NCI-H2029 (cell line): ENCODE results near the gene FOXK1.

Source experiments
- DNase-seq: peaks from one replicate; lab custom pipeline; 2025; lab: John Stamatoyannopoulos, UW

Gene FOXK1

GRCh38 chr7:4722960-4723630 lies 41.0 kb downstream of the FOXK1 start:
- DNase-seq: no peak

GRCh38 chr7:4724648-4725013 lies 42.5 kb downstream of the FOXK1 start:
- DNase-seq: peak; percentile 44

GRCh38 chr7:4725014-4725849 lies 43.1 kb downstream of the FOXK1 start:
- DNase-seq: peak; percentile 72

- no peak for DNase-seq
Observed at GRCh38 chr7:4725850-4726450, 43.9 kb downstream of the FOXK1 start.

- DNase-seq: no peak
Observed at GRCh38 chr7:4726566-4726965, 44.5 kb downstream of the FOXK1 start.

- no peak for DNase-seq
Observed at GRCh38 chr7:4727914-4728705, 46.0 kb downstream of the FOXK1 start.

GRCh38 chr7:4729266-4729665 lies 47.2 kb downstream of the FOXK1 start:
- no peak for DNase-seq

- DNase-seq: no peak
Observed at GRCh38 chr7:4730276-4730675, 48.2 kb downstream of the FOXK1 start.

- DNase-seq: no peak
Observed at GRCh38 chr7:4730971-4731370, 48.9 kb downstream of the FOXK1 start.

- DNase-seq: no peak
Observed at GRCh38 chr7:4731803-4732202, 49.7 kb downstream of the FOXK1 start.

GRCh38 chr7:4733936-4734528 lies 51.9 kb downstream of the FOXK1 start:
- DNase-seq: no peak

- DNase-seq: no peak
Observed at GRCh38 chr7:4734587-4735345, 52.7 kb downstream of the FOXK1 start.

- no peak for DNase-seq
Observed at GRCh38 chr7:4737300-4737699, 55.2 kb downstream of the FOXK1 start.

- DNase-seq: peak; percentile 45
Observed at GRCh38 chr7:4738711-4739527, 56.8 kb downstream of the FOXK1 start.

GRCh38 chr7:4739528-4739992 lies 57.5 kb downstream of the FOXK1 start:
- DNase-seq: peak; percentile 79

GRCh38 chr7:4740796-4741195 lies 58.7 kb downstream of the FOXK1 start:
- DNase-seq: no peak

- DNase-seq: no peak
Observed at GRCh38 chr7:4742051-4742573, 60.0 kb downstream of the FOXK1 start.

- no peak for DNase-seq
Observed at GRCh38 chr7:4742852-4743251, 60.8 kb downstream of the FOXK1 start.

GRCh38 chr7:4744391-4745264 lies 62.5 kb downstream of the FOXK1 start:
- DNase-seq: peak; percentile 98
